ENCODE data around the gene GRK5.

The GRK5 gene

GRCh38 chr10:119166564-119166963 is 40.8 kb upstream of the GRK5 start:
- Histone ChIP-seq H4K20me1 (ENCODE audit: insufficient read depth, low read length) (no peaks in the 10 kb centered on the region), H3K36me3 (ENCODE audit: insufficient read depth, low read length) (peaks cover 69% of the 10 kb centered on the region), H2AFZ (ENCODE audit: low read depth, low read length) (peak overlapping the region; percentile 79; the same call in 1 of the 2 replicates), H3K4me2 (ENCODE audit: insufficient read depth, low read length) (peak overlapping the region; percentile 83), H3K9me3 (ENCODE audit: insufficient read depth, low read length, severe bottlenecking) (no peaks in the 10 kb centered on the region), H3K9ac (ENCODE audit: low read depth, low read length) (peak overlapping the region; percentile 82), H3K27me3 (ENCODE audit: insufficient read depth, low read length, poor library complexity) (no peaks in the 10 kb centered on the region), H3K79me2 (ENCODE audit: insufficient read depth, low read length) (peaks cover 36% of the 10 kb centered on the region), H3K4me3 (ENCODE audit: low read depth in 1 of 2, low read length in 2 of 2) (peak overlapping the region in 1 of 2 experiments; percentile 75; a peak in 2 of 4 replicates), H3K27ac (ENCODE audit: low read length) (peak overlapping the region; percentile 86), H3K4me1 (ENCODE audit: insufficient read depth, low read length) (peaks cover 45% of the 10 kb centered on the region)
- no peak for DNase-seq
- TF ChIP-seq, protein P1, sequence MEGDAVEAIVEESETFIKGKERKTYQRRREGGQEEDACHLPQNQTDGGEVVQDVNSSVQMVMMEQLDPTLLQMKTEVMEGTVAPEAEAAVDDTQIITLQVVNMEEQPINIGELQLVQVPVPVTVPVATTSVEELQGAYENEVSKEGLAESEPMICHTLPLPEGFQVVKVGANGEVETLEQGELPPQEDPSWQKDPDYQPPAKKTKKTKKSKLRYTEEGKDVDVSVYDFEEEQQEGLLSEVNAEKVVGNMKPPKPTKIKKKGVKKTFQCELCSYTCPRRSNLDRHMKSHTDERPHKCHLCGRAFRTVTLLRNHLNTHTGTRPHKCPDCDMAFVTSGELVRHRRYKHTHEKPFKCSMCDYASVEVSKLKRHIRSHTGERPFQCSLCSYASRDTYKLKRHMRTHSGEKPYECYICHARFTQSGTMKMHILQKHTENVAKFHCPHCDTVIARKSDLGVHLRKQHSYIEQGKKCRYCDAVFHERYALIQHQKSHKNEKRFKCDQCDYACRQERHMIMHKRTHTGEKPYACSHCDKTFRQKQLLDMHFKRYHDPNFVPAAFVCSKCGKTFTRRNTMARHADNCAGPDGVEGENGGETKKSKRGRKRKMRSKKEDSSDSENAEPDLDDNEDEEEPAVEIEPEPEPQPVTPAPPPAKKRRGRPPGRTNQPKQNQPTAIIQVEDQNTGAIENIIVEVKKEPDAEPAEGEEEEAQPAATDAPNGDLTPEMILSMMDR (IDR thresholded peaks at IDR 0.05; ENCODE audit: borderline replicate concordance, extremely low read depth, low read length, poor library complexity, severe bottlenecking): no peak
- TF ChIP-seq EZH2 (IDR thresholded peaks at IDR 0.05; ENCODE audit: borderline replicate concordance, low read depth, low read length, severe bottlenecking): no peak
- no peak for ATAC-seq (ENCODE audit: insufficient read depth, low read depth)

GRCh38 chr10:119167041-119167440 is 40.3 kb upstream of the GRK5 start:
- H3K27ac ChIP-seq (ENCODE audit: low read length): peak overlapping the region; percentile 86; the same call in 1 of the 2 replicates
- H3K4me2 ChIP-seq (ENCODE audit: insufficient read depth, low read length): 0 out of 2 replicates have a peak overlapping the region, but pooled peaks have one; percentile 83
- H4K20me1 ChIP-seq (ENCODE audit: insufficient read depth, low read length): no peaks in the 10 kb centered on the region
- H2AFZ ChIP-seq (ENCODE audit: low read depth, low read length): no peak overlapping the region
- peaks cover 45% of the 10 kb centered on the region for H3K4me1 ChIP-seq (ENCODE audit: insufficient read depth, low read length)
- peaks cover 40% of the 10 kb centered on the region for H3K79me2 ChIP-seq (ENCODE audit: insufficient read depth, low read length)
- H3K27me3 ChIP-seq (ENCODE audit: insufficient read depth, low read length, poor library complexity): no peaks in the 10 kb centered on the region
- no peaks in the 10 kb centered on the region for H3K9me3 ChIP-seq (ENCODE audit: insufficient read depth, low read length, severe bottlenecking)
- H3K36me3 ChIP-seq (ENCODE audit: insufficient read depth, low read length): peaks cover 69% of the 10 kb centered on the region
- H3K4me3 ChIP-seq (ENCODE audit: low read depth in 1 of 2, low read length in 2 of 2): no peak overlapping the region
- no peak for ATAC-seq (ENCODE audit: insufficient read depth, low read depth)
- no peak for DNase-seq
- peak overlapping the region; percentile 82 for H3K9ac ChIP-seq (ENCODE audit: low read depth, low read length)
- TF ChIP-seq, protein P1 (IDR thresholded peaks at IDR 0.05; ENCODE audit: borderline replicate concordance, extremely low read depth, low read length, poor library complexity, severe bottlenecking): no peak
- TF ChIP-seq EZH2 (IDR thresholded peaks at IDR 0.05; ENCODE audit: borderline replicate concordance, low read depth, low read length, severe bottlenecking): no peak

DNA sequence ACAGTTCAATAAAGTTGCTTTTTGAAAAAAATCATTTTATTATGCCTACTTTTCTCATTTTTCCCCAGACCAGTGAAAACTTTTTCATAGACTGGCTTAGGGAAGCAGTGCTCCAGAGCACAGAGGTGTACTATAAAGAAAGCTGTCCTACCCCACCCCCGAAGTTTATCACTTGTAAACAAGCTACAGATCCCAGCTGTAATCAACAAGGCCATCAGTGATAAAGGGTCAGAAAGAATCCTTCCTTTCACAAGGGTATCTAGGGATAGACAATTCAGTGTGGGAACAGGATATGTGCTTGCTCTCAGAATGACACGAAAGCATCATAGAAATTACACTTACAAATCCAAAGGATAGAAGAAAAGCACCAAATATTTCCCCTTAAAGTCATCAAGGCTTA is 33.3 kb upstream of the GRK5 start:
- peaks cover 65% of the 10 kb centered on the region for H3K79me2 ChIP-seq (ENCODE audit: insufficient read depth, low read length)

More for the DNA sequence above, 33.3 kb upstream of the GRK5 start:
- H3K27me3 ChIP-seq (ENCODE audit: insufficient read depth, low read length, poor library complexity): no peaks in the 10 kb centered on the region
- no peak overlapping the region for H3K27ac ChIP-seq (ENCODE audit: low read length)
- peaks cover 76% of the 10 kb centered on the region for H3K36me3 ChIP-seq (ENCODE audit: insufficient read depth, low read length)
- H3K4me1 ChIP-seq (ENCODE audit: insufficient read depth, low read length): peaks cover 29% of the 10 kb centered on the region
- H2AFZ ChIP-seq (ENCODE audit: low read depth, low read length): no peak overlapping the region
- TF ChIP-seq EZH2 (IDR thresholded peaks at IDR 0.05; ENCODE audit: borderline replicate concordance, low read depth, low read length, severe bottlenecking): no peak
- TF ChIP-seq, protein P1 (IDR thresholded peaks at IDR 0.05; ENCODE audit: borderline replicate concordance, extremely low read depth, low read length, poor library complexity, severe bottlenecking): no peak
- no peak overlapping the region for H3K4me3 ChIP-seq (ENCODE audit: low read depth in 1 of 2, low read length in 2 of 2)
- peaks cover 9% of the 10 kb centered on the region; the same call in 1 of the 2 replicates for H4K20me1 ChIP-seq (ENCODE audit: insufficient read depth, low read length)
- no peak for DNase-seq
- no peak overlapping the region for H3K9ac ChIP-seq (ENCODE audit: low read depth, low read length)
- ATAC-seq (ENCODE audit: insufficient read depth, low read depth): no peak
- H3K9me3 ChIP-seq (ENCODE audit: insufficient read depth, low read length, severe bottlenecking): no peaks in the 10 kb centered on the region
- H3K4me2 ChIP-seq (ENCODE audit: insufficient read depth, low read length): no peak overlapping the region
